Measurements from ENCODE around the gene CTTN. TPM values are rescaled to one million over a fixed set of nuclear protein-coding genes. Genes with fewer than 3 reads are reported as not detected.

CTTN gene
- total and polyA plus RNA-seq, 8 donors = 69.8 to 390 (median 289) TPM

DNA sequence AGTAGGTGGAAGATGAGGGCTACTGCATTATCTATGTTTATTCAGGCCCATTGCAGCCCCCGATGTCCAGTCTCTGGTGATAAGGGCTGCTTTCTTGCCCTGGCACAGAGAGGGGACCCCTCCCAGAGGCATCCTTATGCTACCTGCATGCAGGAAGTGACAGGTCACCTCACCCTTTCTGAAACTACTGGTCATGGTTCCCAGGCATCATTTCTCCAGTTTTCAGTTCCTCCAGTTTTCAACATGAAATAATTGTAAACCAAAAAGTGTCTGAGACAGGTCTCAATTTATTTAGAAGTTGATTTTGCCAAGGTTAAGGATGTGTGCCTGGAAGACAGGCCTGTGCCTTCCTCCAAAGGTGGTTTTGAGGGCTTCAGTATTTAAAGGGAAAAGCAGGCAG is 57.0 kb downstream of the CTTN start:
- Histone ChIP-seq H3K4me1 (no peaks in the 10 kb centered on the region), H3K27me3 (peaks cover 0 to 24% (median 3%) of the 10 kb centered on the region in 3 donors), H3K4me3 (no peak overlapping the region), H3K9me3 (peaks cover 0 to 8% (median 7%) of the 10 kb centered on the region in 4 donors), H3K36me3 (no peaks in the 10 kb centered on the region), H3K27ac (no peak overlapping the region)
- no peak for TF ChIP-seq POLR2AphosphoS5 (IDR thresholded peaks at IDR 0.05)
- no peak for TF ChIP-seq POLR2A (IDR thresholded peaks at IDR 0.05)
- no peak for TF ChIP-seq EP300 (IDR thresholded peaks at IDR 0.05)
- TF ChIP-seq, protein P1, sequence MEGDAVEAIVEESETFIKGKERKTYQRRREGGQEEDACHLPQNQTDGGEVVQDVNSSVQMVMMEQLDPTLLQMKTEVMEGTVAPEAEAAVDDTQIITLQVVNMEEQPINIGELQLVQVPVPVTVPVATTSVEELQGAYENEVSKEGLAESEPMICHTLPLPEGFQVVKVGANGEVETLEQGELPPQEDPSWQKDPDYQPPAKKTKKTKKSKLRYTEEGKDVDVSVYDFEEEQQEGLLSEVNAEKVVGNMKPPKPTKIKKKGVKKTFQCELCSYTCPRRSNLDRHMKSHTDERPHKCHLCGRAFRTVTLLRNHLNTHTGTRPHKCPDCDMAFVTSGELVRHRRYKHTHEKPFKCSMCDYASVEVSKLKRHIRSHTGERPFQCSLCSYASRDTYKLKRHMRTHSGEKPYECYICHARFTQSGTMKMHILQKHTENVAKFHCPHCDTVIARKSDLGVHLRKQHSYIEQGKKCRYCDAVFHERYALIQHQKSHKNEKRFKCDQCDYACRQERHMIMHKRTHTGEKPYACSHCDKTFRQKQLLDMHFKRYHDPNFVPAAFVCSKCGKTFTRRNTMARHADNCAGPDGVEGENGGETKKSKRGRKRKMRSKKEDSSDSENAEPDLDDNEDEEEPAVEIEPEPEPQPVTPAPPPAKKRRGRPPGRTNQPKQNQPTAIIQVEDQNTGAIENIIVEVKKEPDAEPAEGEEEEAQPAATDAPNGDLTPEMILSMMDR (IDR thresholded peaks at IDR 0.05) = no peak
- DNase-seq = no peak
- intact Hi-C loops (cut with DNase I; ENCODE audit: low total_unique reads) = no loop called here
- 23 to 46% (median 41%) methylated on average over 1 of the region's 1 CpG for WGBS, 5 donors

DNA sequence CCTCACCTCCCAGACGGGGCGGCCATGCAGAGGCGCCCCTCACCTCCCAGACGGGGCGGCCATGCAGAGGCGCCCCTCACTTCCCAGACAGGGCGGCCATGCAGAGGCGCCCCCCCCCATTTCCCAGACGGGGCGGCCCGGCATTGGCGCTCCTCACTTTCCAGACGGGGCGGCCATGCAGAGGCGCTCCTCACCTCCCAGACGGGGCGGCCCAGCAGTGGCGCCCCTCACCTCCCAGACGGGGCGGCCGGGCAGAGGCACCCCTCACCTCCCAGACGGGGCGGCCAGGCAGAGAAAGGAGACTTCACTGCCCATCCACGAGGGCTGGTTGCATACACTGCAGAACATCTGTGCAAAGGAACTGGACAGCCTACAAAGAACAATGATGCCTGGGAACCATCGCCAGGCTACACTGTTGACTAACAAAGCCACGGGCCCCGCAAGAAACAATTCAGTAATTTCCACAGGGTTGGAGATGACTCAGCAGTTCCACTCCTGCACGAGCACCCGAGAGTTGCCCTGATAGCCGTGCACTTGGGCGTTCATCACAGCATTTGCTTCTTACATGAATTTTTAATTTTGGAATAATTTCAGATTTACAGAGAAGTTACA is 58.7 kb downstream of the CTTN start:
- Histone ChIP-seq H3K27me3 (peaks cover 0 to 40% (median 7%) of the 10 kb centered on the region in 3 donors), H3K27ac (no peak overlapping the region), H3K9me3 (no peaks in the 10 kb centered on the region), H3K4me3 (no peak overlapping the region), H3K36me3 (no peaks in the 10 kb centered on the region), H3K4me1 (no peaks in the 10 kb centered on the region)
- WGBS, 5 donors = 35 to 81% (median 77%) methylated on average over 7 to 31 of the region's 31 CpGs
- TF ChIP-seq EP300 (IDR thresholded peaks at IDR 0.05) = no peak
- TF ChIP-seq, protein P1 (IDR thresholded peaks at IDR 0.05) = no peak
- TF ChIP-seq POLR2AphosphoS5 (IDR thresholded peaks at IDR 0.05) = no peak
- no peak for TF ChIP-seq POLR2A (IDR thresholded peaks at IDR 0.05)
- peak in 1 of 2 donors; percentile 42 for DNase-seq
- intact Hi-C loops (cut with DNase I; ENCODE audit: low total_unique reads) = no loop called here

DNA sequence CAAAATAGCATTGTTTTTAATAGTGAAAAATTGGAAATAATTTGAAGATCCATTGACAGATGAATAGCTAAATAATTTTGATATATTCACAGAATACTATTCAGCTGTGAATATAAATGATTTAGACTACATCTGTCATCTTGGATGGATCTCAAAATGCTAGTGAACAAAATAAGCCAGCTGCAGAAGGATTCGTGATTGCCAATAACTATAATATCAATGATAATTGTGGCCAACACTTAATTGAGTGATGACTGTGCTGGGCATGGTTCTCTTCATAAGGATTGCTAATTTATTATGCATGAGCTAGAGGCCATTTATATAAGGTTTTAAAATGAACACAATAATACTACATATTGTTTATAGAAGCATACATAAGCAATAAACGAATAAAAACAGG is 60.4 kb downstream of the CTTN start:
- no peaks in the 10 kb centered on the region for H3K36me3 ChIP-seq
- H3K4me1 ChIP-seq = no peaks in the 10 kb centered on the region
- intact Hi-C loops (cut with DNase I; ENCODE audit: low total_unique reads) = no loop called here
- no peak overlapping the region for H3K4me3 ChIP-seq
- no peak for DNase-seq
- H3K9me3 ChIP-seq = no peaks in the 10 kb centered on the region
- peaks cover 0 to 53% (median 7%) of the 10 kb centered on the region in 3 donors for H3K27me3 ChIP-seq
- WGBS, 5 donors = 65 to 80% (median 74%) methylated on average over 2 of the region's 2 CpGs
- no peak for TF ChIP-seq EP300 (IDR thresholded peaks at IDR 0.05)
- no peak for TF ChIP-seq POLR2AphosphoS5 (IDR thresholded peaks at IDR 0.05)
- TF ChIP-seq, protein P1 (IDR thresholded peaks at IDR 0.05) = no peak
- TF ChIP-seq POLR2A (IDR thresholded peaks at IDR 0.05) = no peak
- H3K27ac ChIP-seq = no peak overlapping the region

DNA sequence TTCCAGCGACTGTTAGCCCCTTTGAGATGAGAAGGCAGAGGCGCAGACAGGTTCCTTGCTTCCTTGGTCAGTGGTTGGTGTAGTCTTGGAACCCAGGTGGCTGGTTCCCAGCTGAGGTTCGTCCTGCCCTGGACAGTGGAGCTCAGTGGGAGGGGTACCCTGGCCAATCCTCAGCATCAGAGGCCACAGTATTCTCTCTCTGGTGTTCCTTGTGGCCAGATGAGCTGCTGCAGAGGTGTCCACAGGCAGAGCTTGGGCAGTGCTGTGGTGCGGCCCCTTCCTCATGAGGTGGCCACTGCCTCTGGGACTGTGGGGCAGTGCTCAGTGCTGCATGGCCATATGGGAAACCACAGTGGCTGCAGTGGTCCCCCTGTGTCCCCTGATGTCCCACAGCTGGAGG is 61.8 kb downstream of the CTTN start:
- no peaks in the 10 kb centered on the region for H3K36me3 ChIP-seq
- H3K27me3 ChIP-seq = peaks cover 0 to 67% (median 10%) of the 10 kb centered on the region in 3 donors
- TF ChIP-seq EP300 (IDR thresholded peaks at IDR 0.05) (no peak), POLR2AphosphoS5 (IDR thresholded peaks at IDR 0.05) (no peak), POLR2A (IDR thresholded peaks at IDR 0.05) (no peak)
- TF ChIP-seq, protein P1 (IDR thresholded peaks at IDR 0.05) = no peak
- H3K4me1 ChIP-seq = no peaks in the 10 kb centered on the region
- intact Hi-C loops (cut with DNase I; ENCODE audit: low total_unique reads) = no loop called here
- H3K27ac ChIP-seq = no peak overlapping the region
- WGBS, 5 donors = 79 to 94% (median 83%) methylated on average over 2 to 4 of the region's 4 CpGs
- DNase-seq = no peak
- H3K9me3 ChIP-seq = no peaks in the 10 kb centered on the region
- no peak overlapping the region for H3K4me3 ChIP-seq
